ENCODE results near the gene NCDN.

GRCh38 chr1:35615440-35615839, 57.8 kb downstream of the NCDN start:
- TF ChIP-seq CTCF (IDR thresholded peaks at IDR 0.05), result no peak
- no peak for TF ChIP-seq POLR2A (IDR thresholded peaks at IDR 0.05)
